Bronchial epithelial cell (primary cell): Measurements from ENCODE around the gene CYP3A4. TPM values are rescaled to one million over a fixed set of nuclear protein-coding genes. Genes with fewer than 3 reads are reported as not detected.

Source experiments
- DNase-seq: peaks from one replicate; pipeline ENCODE4 v3.0.0-alpha.2; 2010; ENCODE audit warnings: low read depth
- FAIRE-seq: peaks from 2 replicates; lab custom pipeline; 2011; peaks lifted over from hg19 to GRCh38; lab: Jason Lieb, UNC
- H3K27me3 ChIP-seq: 2 replicates; pipeline ENCODE4 v1.5.1; 2011; ENCODE audit warnings: low read length; ENCODE audit not compliant: control insufficient read depth, insufficient read depth
- H3K36me3 ChIP-seq: 2 replicates; pipeline ENCODE4 v1.5.1; 2011; ENCODE audit warnings: low read length; ENCODE audit not compliant: control insufficient read depth, insufficient read depth
- H3K4me3 ChIP-seq: 2 replicates; pipeline ENCODE4 v1.5.1; 2011; ENCODE audit warnings: mild to moderate bottlenecking, low read depth, low read length, control low read depth
- total RNA-seq: library from RNA; depleted of rRNA; stranded (reverse); fragments of >200 nt; gene quantifications from 2 replicates; pipeline ENCODE4 v1.2.1, GENCODE V29; 2014
- TF ChIP-seq, protein P1 (sequence below): IDR thresholded peaks from 2 replicates; pipeline ENCODE4 v1.5.1; 2011; ENCODE audit warnings: mild to moderate bottlenecking, moderate library complexity, low read length, control low read depth, inconsistent platforms; ENCODE audit not compliant: insufficient read depth, severe bottlenecking

The CYP3A4 gene
- total RNA-seq, 1 donor from 2014 or later, result not detected

- TF ChIP-seq, protein P1, sequence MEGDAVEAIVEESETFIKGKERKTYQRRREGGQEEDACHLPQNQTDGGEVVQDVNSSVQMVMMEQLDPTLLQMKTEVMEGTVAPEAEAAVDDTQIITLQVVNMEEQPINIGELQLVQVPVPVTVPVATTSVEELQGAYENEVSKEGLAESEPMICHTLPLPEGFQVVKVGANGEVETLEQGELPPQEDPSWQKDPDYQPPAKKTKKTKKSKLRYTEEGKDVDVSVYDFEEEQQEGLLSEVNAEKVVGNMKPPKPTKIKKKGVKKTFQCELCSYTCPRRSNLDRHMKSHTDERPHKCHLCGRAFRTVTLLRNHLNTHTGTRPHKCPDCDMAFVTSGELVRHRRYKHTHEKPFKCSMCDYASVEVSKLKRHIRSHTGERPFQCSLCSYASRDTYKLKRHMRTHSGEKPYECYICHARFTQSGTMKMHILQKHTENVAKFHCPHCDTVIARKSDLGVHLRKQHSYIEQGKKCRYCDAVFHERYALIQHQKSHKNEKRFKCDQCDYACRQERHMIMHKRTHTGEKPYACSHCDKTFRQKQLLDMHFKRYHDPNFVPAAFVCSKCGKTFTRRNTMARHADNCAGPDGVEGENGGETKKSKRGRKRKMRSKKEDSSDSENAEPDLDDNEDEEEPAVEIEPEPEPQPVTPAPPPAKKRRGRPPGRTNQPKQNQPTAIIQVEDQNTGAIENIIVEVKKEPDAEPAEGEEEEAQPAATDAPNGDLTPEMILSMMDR, result no peak
- no peak for FAIRE-seq
- H3K36me3 ChIP-seq, result no peaks in the 10 kb centered on the region
- H3K27me3 ChIP-seq, result no peaks in the 10 kb centered on the region
- DNase-seq, result no peak
- no peak overlapping the region for H3K4me3 ChIP-seq
Observed at GRCh38 chr7:99767662-99768061, 16.3 kb downstream of the CYP3A4 start.

DNA sequence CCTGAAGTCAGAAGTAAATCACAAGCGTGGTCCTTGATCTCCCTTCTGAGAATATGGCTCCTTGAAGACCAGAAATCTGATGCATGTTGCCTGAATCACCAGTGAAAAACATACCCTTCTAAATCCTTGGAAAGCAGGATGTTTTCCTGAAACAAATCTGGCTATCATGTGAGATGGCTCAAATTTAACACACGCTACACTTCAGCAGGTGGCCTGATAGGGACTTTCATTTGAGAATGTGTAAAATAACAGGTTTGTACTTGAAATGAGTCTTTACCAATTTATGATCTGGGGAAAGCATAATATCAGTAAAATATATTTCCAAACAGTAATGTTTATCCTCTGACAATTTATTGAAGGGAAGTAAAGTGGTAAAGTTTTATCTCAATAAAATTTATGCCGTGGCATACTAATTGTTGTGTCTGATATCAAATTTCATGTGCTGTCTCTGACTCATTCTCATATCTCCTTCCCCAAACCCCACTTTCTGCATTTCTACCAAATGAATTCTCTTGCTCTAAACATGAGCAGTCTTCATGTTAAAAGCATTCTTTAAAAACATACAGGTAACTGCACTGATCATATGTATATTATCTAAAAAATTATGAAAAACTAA lies 17.4 kb downstream of the CYP3A4 start:
- FAIRE-seq, result no peak
- Histone ChIP-seq H3K27me3 (no peaks in the 10 kb centered on the region), H3K4me3 (no peak overlapping the region), H3K36me3 (no peaks in the 10 kb centered on the region)
- DNase-seq, result peak; percentile 58
- TF ChIP-seq, protein P1, result no peak

DNA sequence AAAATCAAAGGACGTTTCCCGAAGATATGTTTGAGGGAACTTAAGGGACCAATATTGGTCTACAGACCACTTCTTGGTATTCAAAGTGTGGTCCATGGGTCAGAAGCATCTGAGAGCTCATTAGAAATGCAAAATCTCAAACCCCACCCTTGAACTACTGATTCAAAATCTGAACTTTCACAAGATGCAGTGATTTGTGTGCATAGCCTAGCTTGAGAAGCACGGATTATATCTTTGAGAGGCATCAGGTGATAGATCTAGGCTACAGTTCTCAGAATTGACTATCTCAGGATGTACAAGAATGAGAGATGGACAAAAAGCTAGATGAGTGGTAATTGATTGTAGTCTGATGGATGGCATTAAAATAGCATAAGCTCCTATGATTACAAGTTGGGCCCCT lies 19.5 kb downstream of the CYP3A4 start:
- H3K4me3 ChIP-seq, result no peak overlapping the region
- H3K36me3 ChIP-seq, result no peaks in the 10 kb centered on the region
- FAIRE-seq (no peak), DNase-seq (no peak)
- no peaks in the 10 kb centered on the region for H3K27me3 ChIP-seq
- TF ChIP-seq, protein P1, result no peak

DNA sequence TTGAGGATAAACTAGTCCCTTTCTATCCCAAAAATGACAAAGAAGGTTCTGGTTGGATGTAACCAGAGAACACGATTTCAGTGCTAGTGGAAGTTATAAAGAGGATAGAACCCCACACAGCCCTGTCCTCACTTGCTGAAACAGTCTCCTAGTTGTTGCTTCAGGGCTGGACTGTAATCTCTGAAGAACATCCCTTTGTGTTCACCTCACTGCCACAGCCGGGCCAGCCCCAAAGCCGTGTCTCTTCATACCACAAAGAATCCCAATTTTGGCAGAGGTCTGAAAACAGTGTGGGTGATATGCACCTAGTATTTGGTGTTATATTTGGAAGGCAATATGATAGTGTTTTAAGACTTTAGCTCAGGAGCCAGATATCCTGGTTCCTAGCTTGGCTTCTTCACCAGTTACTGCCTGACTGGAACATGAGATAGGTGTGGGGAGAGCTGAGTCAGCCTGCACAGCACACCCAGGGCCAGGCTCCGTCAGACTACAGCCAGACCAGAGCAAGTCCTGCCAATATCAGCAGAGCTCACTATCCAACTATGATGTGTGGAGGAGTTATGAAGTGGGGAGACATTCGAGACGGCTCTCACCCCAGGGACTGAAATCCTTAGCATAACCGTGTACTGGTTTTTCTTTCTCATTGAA lies 21.2 kb downstream of the CYP3A4 start:
- Histone ChIP-seq H3K36me3 (no peaks in the 10 kb centered on the region), H3K4me3 (no peak overlapping the region), H3K27me3 (no peaks in the 10 kb centered on the region)
- DNase-seq, result peak; percentile 92
- FAIRE-seq, result peak; percentile 83
- TF ChIP-seq, protein P1, result no peak

- no peaks in the 10 kb centered on the region for H3K36me3 ChIP-seq
- H3K4me3 ChIP-seq, result no peak overlapping the region
- TF ChIP-seq, protein P1, result no peak
- DNase-seq, result no peak
- no peak for FAIRE-seq
- no peaks in the 10 kb centered on the region for H3K27me3 ChIP-seq
Observed at GRCh38 chr7:99755085-99755484, 28.9 kb downstream of the CYP3A4 start.
